ENCODE data around the gene GALNTL6.

DNA sequence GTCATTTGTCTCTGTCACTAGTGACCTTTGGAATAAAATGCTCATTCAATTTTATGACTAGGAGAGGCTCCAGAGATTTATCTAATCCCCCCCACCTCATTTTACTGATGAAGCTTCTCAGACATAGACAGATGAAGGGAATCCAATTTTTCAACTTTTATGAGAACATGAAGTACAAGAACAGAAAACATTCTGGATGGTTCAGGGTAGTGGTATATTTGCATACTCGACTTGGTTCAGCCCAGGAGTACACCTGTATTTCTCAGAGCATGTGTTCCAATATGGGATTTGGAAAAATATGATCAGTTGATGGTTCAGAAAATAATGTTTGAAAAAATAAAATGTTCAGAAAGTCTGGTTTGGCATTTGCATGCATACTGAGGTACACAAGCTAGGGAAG lies 1224.0 kb downstream of the GALNTL6 start:
- TF ChIP-seq, protein P1, sequence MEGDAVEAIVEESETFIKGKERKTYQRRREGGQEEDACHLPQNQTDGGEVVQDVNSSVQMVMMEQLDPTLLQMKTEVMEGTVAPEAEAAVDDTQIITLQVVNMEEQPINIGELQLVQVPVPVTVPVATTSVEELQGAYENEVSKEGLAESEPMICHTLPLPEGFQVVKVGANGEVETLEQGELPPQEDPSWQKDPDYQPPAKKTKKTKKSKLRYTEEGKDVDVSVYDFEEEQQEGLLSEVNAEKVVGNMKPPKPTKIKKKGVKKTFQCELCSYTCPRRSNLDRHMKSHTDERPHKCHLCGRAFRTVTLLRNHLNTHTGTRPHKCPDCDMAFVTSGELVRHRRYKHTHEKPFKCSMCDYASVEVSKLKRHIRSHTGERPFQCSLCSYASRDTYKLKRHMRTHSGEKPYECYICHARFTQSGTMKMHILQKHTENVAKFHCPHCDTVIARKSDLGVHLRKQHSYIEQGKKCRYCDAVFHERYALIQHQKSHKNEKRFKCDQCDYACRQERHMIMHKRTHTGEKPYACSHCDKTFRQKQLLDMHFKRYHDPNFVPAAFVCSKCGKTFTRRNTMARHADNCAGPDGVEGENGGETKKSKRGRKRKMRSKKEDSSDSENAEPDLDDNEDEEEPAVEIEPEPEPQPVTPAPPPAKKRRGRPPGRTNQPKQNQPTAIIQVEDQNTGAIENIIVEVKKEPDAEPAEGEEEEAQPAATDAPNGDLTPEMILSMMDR (IDR thresholded peaks at IDR 0.05), result no peak
- TF ChIP-seq POLR2A (IDR thresholded peaks at IDR 0.05), result no peak

All from lower leg skin (tissue), 3 donors.